K562 (cell line): Measurements from ENCODE around the gene DYNLL1. TPM values are rescaled to one million over a fixed set of nuclear protein-coding genes. Genes with fewer than 3 reads are reported as not detected.

Experiments used
- ATF2 ChIP-seq: sonication (generic); formaldehyde crosslinking; IDR thresholded peaks from 2 replicates; pipeline ENCODE4 v1.8.1; 2022; ENCODE audit warnings: missing genetic modification reagents
- DIDO1 ChIP-seq: fragments of 450-650 bp; IDR thresholded peaks from 2 replicates; pipeline ENCODE4 v1.6.1; 2016; ENCODE audit warnings: low read depth, missing biosample characterization, missing genetic modification characterization
- GABPB1 ChIP-seq: sonication (generic); formaldehyde crosslinking; IDR thresholded peaks from 2 replicates; pipeline ENCODE4 v1.8.0; 2022; ENCODE audit warnings: mild to moderate bottlenecking, missing genetic modification reagents
- HSF4 ChIP-seq: fragments of 250-450 bp; sonication (Bioruptor Pico); IDR thresholded peaks from 2 replicates; pipeline ENCODE4 v2.1.2; 2022; ENCODE audit warnings: mild to moderate bottlenecking, moderate library complexity, borderline replicate concordance
- MCM7 ChIP-seq, 2 experiments: fragments of 450-650 bp; IDR thresholded peaks; 2 replicates each; pipeline ENCODE4 v1.6.1; 2016 to 2018
- MTA3 ChIP-seq: fragments of 450-650 bp; formaldehyde crosslinking; IDR thresholded peaks from 2 replicates; pipeline ENCODE4 v1.6.1; 2017; ENCODE audit warnings: mild to moderate bottlenecking, borderline replicate concordance
- PREB ChIP-seq: sonication (generic); formaldehyde crosslinking; IDR thresholded peaks from 2 replicates; pipeline ENCODE4 v1.8.1; 2023; ENCODE audit warnings: mild to moderate bottlenecking, missing genetic modification reagents
- RUNX1 ChIP-seq: sonication (generic); IDR thresholded peaks from 2 replicates; pipeline ENCODE4 v1.6.1; 2016; ENCODE audit warnings: antibody characterized with exemption, low read depth
- SRSF1 ChIP-seq: fragments of 200-400 bp; formaldehyde crosslinking; IDR thresholded peaks from 2 replicates; pipeline ENCODE4 v1.6.1; 2017; ENCODE audit warnings: mild to moderate bottlenecking, low read depth, low read length, moderate library complexity
- THAP12 ChIP-seq: fragments of 250-450 bp; sonication (Bioruptor Pico); IDR thresholded peaks from 2 replicates; pipeline ENCODE4 v1.9.0; 2021; ENCODE audit warnings: mild to moderate bottlenecking, inconsistent platforms
- XRCC3 ChIP-seq: fragments of 450-650 bp; IDR thresholded peaks from 2 replicates; pipeline ENCODE4 v1.6.1; 2017; ENCODE audit warnings: mild to moderate bottlenecking, moderate library complexity
- ZNF124 ChIP-seq: sonication (generic); formaldehyde crosslinking; IDR thresholded peaks from 2 replicates; pipeline ENCODE4 v1.8.1; 2022; ENCODE audit warnings: missing genetic modification reagents
- ZNF143 ChIP-seq: sonication (generic); formaldehyde crosslinking; IDR thresholded peaks from 2 replicates; pipeline ENCODE4 v1.9.0; 2022; ENCODE audit warnings: mild to moderate bottlenecking, missing genetic modification reagents
- ZNF239 ChIP-seq: fragments of 250-450 bp; sonication (Bioruptor Pico); IDR thresholded peaks from 2 replicates; pipeline ENCODE4 v1.4.0; 2020; ENCODE audit warnings: mild to moderate bottlenecking
- ZNF280A ChIP-seq: fragments of 450-650 bp; IDR thresholded peaks from 2 replicates; pipeline ENCODE4 v1.6.1; 2018; ENCODE audit warnings: mild to moderate bottlenecking, low read depth; ENCODE audit not compliant: partially characterized antibody
- ZNF398 ChIP-seq: fragments of 250-450 bp; sonication (Bioruptor Pico); IDR thresholded peaks from 2 replicates; pipeline ENCODE4 v1.8.0; 2021; ENCODE audit warnings: moderate library complexity, mild to moderate bottlenecking, inconsistent platforms
- ZNF699 ChIP-seq: fragments of 250-450 bp; sonication (Bioruptor Pico); IDR thresholded peaks from 2 replicates; pipeline ENCODE4 v1.8.0; 2021; ENCODE audit warnings: mild to moderate bottlenecking, moderate library complexity; ENCODE audit not compliant: insufficient replicate concordance
- ZNF76 ChIP-seq: fragments of 250-450 bp; sonication (Bioruptor Pico); IDR thresholded peaks from 2 replicates; pipeline ENCODE4 v1.4.0; 2020; ENCODE audit warnings: mild to moderate bottlenecking, moderate library complexity, borderline replicate concordance
- ZSCAN32 ChIP-seq: fragments of 450-650 bp; formaldehyde crosslinking; IDR thresholded peaks from 2 replicates; pipeline ENCODE4 v1.4.0; 2020; ENCODE audit warnings: mild to moderate bottlenecking, moderate library complexity
- polyA plus RNA-seq, 8 experiments: library from polyadenylated mRNA; depleted of rRNA in 4 of 8; stranded (reverse) in 5 of 8; unstranded in 3 of 8; fragments of >200 nt; fragmentation: Nextera tagmentation in 2 of 8; fragmentation: Illumina TruSeq in 1 of 8; extraction: Ambion mirVana in 2 of 8; extraction: Trizol in 1 of 8; gene quantifications; 2 replicates each; pipeline versions ENCODE4 v1.2.1 to v1.2.3, GENCODE V29; 2011 to 2014; ENCODE audit warnings: inconsistent platforms in 1 of 8, missing spikeins in 1 of 8
- total RNA-seq, 7 experiments: library from RNA; depleted of rRNA in 6 of 7; stranded (reverse); fragments of >200 nt in 6 of 7; fragmentation: Illumina TruSeq in 2 of 7; extraction: Trizol in 2 of 7; gene quantifications; 2 replicates each; pipeline versions ENCODE4 v1.2.1 to v1.2.3, GENCODE V29; 2011 to 2021; ENCODE audit warnings: low replicate concordance in 1 of 7

The DYNLL1 gene
- total and polyA plus RNA-seq, 9 of the 15 experiments (the other 6 are each of a cell fraction or from before 2014, with no cell fraction given), result 303 to 1,112 (median 468) TPM

- TF ChIP-seq PREB (CRISPR knock-in tag), result 0 out of 2 replicates have a peak, but pooled peaks have one; percentile 38
- no peak for TF ChIP-seq ATF2 (CRISPR knock-in tag)
- TF ChIP-seq ZNF76 (CRISPR knock-in tag), result no peak
- no peak; a peak in 1 of 4 replicates for TF ChIP-seq MCM7 (IDR thresholded peaks at IDR 0.05)
- TF ChIP-seq ZNF398 (CRISPR knock-in tag), result no peak
- no peak for TF ChIP-seq ZNF280A
- no peak for TF ChIP-seq ZNF239
- TF ChIP-seq ZNF699, result no peak
- no peak for TF ChIP-seq RUNX1
- no peak for TF ChIP-seq SRSF1
- TF ChIP-seq MTA3, result peak; percentile 99
- TF ChIP-seq ZNF124, result no peak
- no peak for TF ChIP-seq THAP12
- peak; percentile 77 for TF ChIP-seq DIDO1 (tag)
- no peak for TF ChIP-seq ZNF143 (CRISPR knock-in tag)
- TF ChIP-seq GABPB1 (CRISPR knock-in tag), result peak; percentile 74; the same call in 1 of the 2 replicates
- TF ChIP-seq XRCC3, result no peak
- TF ChIP-seq HSF4 (CRISPR knock-in tag), result no peak
- TF ChIP-seq ZSCAN32 (CRISPR knock-in tag), result 0 out of 2 replicates have a peak, but pooled peaks have one; percentile 66
These were observed 33.1 kb downstream of the DYNLL1 start, which contains the start of gene COQ5 (continued) for GRCh38 chr12:120528861-120529525.
